ENCODE data around the gene DEAF1.

GRCh38 chr11:703506-703905 is 8.5 kb upstream of the DEAF1 start:
- TF ChIP-seq, protein P1, sequence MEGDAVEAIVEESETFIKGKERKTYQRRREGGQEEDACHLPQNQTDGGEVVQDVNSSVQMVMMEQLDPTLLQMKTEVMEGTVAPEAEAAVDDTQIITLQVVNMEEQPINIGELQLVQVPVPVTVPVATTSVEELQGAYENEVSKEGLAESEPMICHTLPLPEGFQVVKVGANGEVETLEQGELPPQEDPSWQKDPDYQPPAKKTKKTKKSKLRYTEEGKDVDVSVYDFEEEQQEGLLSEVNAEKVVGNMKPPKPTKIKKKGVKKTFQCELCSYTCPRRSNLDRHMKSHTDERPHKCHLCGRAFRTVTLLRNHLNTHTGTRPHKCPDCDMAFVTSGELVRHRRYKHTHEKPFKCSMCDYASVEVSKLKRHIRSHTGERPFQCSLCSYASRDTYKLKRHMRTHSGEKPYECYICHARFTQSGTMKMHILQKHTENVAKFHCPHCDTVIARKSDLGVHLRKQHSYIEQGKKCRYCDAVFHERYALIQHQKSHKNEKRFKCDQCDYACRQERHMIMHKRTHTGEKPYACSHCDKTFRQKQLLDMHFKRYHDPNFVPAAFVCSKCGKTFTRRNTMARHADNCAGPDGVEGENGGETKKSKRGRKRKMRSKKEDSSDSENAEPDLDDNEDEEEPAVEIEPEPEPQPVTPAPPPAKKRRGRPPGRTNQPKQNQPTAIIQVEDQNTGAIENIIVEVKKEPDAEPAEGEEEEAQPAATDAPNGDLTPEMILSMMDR (IDR thresholded peaks at IDR 0.05) = no peak
- no peak for TF ChIP-seq POLR2A (IDR thresholded peaks at IDR 0.05)
